GM12878 (cell line): ENCODE measurements around the gene BBS12. TPM values are rescaled to one million over a fixed set of nuclear protein-coding genes. Genes with fewer than 3 reads are reported as not detected.

Experiments used
- ATAC-seq: fragments of 200-7000 bp; cut with Tn5 transposase; 3 replicates; pipeline ENCODE4 v1.9.1; 2020; ENCODE audit warnings: mild to moderate bottlenecking, moderate library complexity
- BruUV-seq: library from RNA; stranded (reverse); fragments of 400-500 nt; replicated peaks from 2 replicates; lab custom pipeline; 2021; lab: Mats Ljungman, UMichigan
- CTCF ChIA-PET: fragments of 300-600 bp; sonication (Branson Sonifier 250); formaldehyde crosslinking; extraction: SDS; loops from one replicate; lab custom pipeline; 2021; ENCODE audit warnings: inconsistent platforms; lab: Yijun Ruan, JAX
- POLR2A ChIA-PET: fragments of 350-600 bp; formaldehyde crosslinking; extraction: SDS; loops from one replicate; lab custom pipeline; 2021; ENCODE audit warnings: inconsistent platforms; lab: Charles Lee
- RAD21 ChIA-PET: fragments of 300-600 bp; sonication (Branson Sonifier 250); formaldehyde crosslinking; loops from one replicate; lab custom pipeline; 2023; ENCODE audit warnings: antibody characterized with exemption; ENCODE audit not compliant: unreplicated experiment; lab: Charles Lee
- SMC1A ChIA-PET: fragments of 300-600 bp; sonication (Branson Sonifier 250); formaldehyde crosslinking; loops from one replicate; lab custom pipeline; 2023; ENCODE audit not compliant: unreplicated experiment, uncharacterized antibody; lab: Charles Lee
- DNase-seq: peaks from one replicate; pipeline ENCODE4 v3.0.0-alpha.2; 2011; ENCODE audit warnings: low read depth, low spot score
- FAIRE-seq: peaks from 3 replicates; lab custom pipeline; 2011; peaks lifted over from hg19 to GRCh38; lab: Jason Lieb, UNC
- H2AFZ ChIP-seq: 2 replicates; pipeline ENCODE4 v1.6.0; 2011; ENCODE audit warnings: low read depth, low read length, control low read depth; ENCODE audit not compliant: control insufficient read depth
- H3K27ac ChIP-seq: 2 replicates; pipeline ENCODE4 v1.5.1; 2011; ENCODE audit warnings: control low read depth; ENCODE audit not compliant: control insufficient read depth, insufficient read depth
- H3K27me3 ChIP-seq, 2 experiments: replicated peaks in 1 of 2; 2 replicates each; pipeline versions ENCODE4 v1.6.0 to v1.6.1; 2011; ENCODE audit warnings: low read length in 1 of 2; ENCODE audit not compliant: control insufficient read depth in 2 of 2, insufficient read depth in 2 of 2
- H3K36me3 ChIP-seq, 2 experiments: 2 replicates each; pipeline ENCODE4 v1.5.1; 2011; ENCODE audit warnings: low read length in 1 of 2; ENCODE audit not compliant: control insufficient read depth in 2 of 2, insufficient read depth in 2 of 2
- H3K4me1 ChIP-seq: 2 replicates; pipeline ENCODE4 v1.6.1; 2011; ENCODE audit warnings: mild to moderate bottlenecking, low read length, moderate library complexity, mixed read lengths; ENCODE audit not compliant: control insufficient read depth, insufficient read depth
- H3K4me2 ChIP-seq: 2 replicates; pipeline ENCODE4 v1.6.0; 2011; ENCODE audit warnings: control low read depth; ENCODE audit not compliant: control insufficient read depth, insufficient read depth
- H3K4me3 ChIP-seq: fragments of 200-600 bp; sonication (generic); 2 replicates; pipeline ENCODE4 v1.5.1; 2016
- H3K79me2 ChIP-seq: 2 replicates; pipeline ENCODE4 v1.6.0; 2011; ENCODE audit warnings: low read length; ENCODE audit not compliant: control insufficient read depth, insufficient read depth
- H3K9ac ChIP-seq: 2 replicates; pipeline ENCODE4 v1.8.0; 2011; ENCODE audit warnings: low read length, control low read depth, mixed read lengths; ENCODE audit not compliant: control insufficient read depth, insufficient read depth
- H3K9me3 ChIP-seq: replicated peaks from 3 replicates; pipeline ENCODE4 v1.5.1; 2011; ENCODE audit warnings: mild to moderate bottlenecking, low read length; ENCODE audit not compliant: control insufficient read depth, insufficient read depth
- H4K20me1 ChIP-seq: 2 replicates; pipeline ENCODE4 v1.6.0; 2011; ENCODE audit not compliant: control insufficient read depth, insufficient read depth
- EED ChIP-seq: sonication (generic); IDR thresholded peaks from 2 replicates; pipeline ENCODE4 v1.6.1; 2016; ENCODE audit warnings: antibody characterized with exemption, low read depth
- GATAD2B ChIP-seq: fragments of 450-650 bp; conservative IDR thresholded peaks from 2 replicates; pipeline ENCODE4 v1.6.1; 2017; ENCODE audit warnings: low read depth, mild to moderate bottlenecking, moderate library complexity
- HDAC2 ChIP-seq: fragments of 200-600 bp; sonication (generic); IDR thresholded peaks from 2 replicates; pipeline ENCODE4 v1.6.1; 2017
- KAT2A ChIP-seq: conservative IDR thresholded peaks from 2 replicates; pipeline ENCODE4 v1.6.1; 2011; ENCODE audit warnings: low read depth, low read length; ENCODE audit not compliant: control insufficient read depth
- NR2C1 ChIP-seq: fragments of 450-650 bp; IDR thresholded peaks from 2 replicates; pipeline ENCODE4 v1.6.1; 2017; ENCODE audit warnings: antibody characterized with exemption, mild to moderate bottlenecking, moderate library complexity
- RAD21 ChIP-seq: IDR thresholded peaks from 2 replicates; pipeline ENCODE4 v1.6.1; 2011; ENCODE audit warnings: mild to moderate bottlenecking, low read depth, low read length, moderate library complexity; ENCODE audit not compliant: insufficient read depth
- RCOR1 ChIP-seq: conservative IDR thresholded peaks from 2 replicates; pipeline ENCODE4 v1.6.1; 2012; ENCODE audit warnings: low read depth, low read length, improper control_type of control experiment
- RELB ChIP-seq: fragments of 450-650 bp; IDR thresholded peaks from 2 replicates; pipeline ENCODE4 v1.6.1; 2017; ENCODE audit warnings: low read depth, mild to moderate bottlenecking, moderate library complexity
- TARDBP ChIP-seq: IDR thresholded peaks from 2 replicates; pipeline ENCODE4 v1.6.1; 2016; ENCODE audit warnings: borderline replicate concordance
- WGBS: methylation state at CpG from one replicate; pipeline ENCODE4 v1.1.6; 2016; ENCODE audit warnings: low lambda C conversion rate; ENCODE audit not compliant: insufficient replicate concordance, insufficient coverage; ENCODE audit errors: missing lambda C conversion rate; 5-methylcytosine and 5-hydroxymethylcytosine counted together
- in situ Hi-C: fragments of 300-500 bp; cut with MboI; formaldehyde crosslinking; loops from 9 replicates; pipeline ENCODE4 v1.14.3; 2018; ENCODE audit warnings: mixed read lengths
- intact Hi-C: fragments of 100-400 bp; cut with micrococcal nuclease; formaldehyde crosslinking; loops from one replicate; pipeline ENCODE4 v1.14.2; 2022; ENCODE audit not compliant: unreplicated experiment
- polyA plus RNA-seq, 11 experiments: library from polyadenylated mRNA; depleted of rRNA in 4 of 11; unstranded in 6 of 11; stranded (reverse) in 5 of 11; fragments of >200 nt; fragmentation: Nextera tagmentation in 4 of 11; fragmentation: Illumina TruSeq in 1 of 11; extraction: Ambion mirVana in 4 of 11; extraction: Trizol in 1 of 11; gene quantifications; 1 replicate in 1 of 11; 2 replicates in 10 of 11; pipeline versions ENCODE4 v1.2.1 to v1.2.3, GENCODE V29; 2011 to 2016; ENCODE audit warnings: inconsistent platforms in 2 of 11, missing spikeins in 2 of 11, low read depth in 1 of 11
- total RNA-seq, 4 experiments: library from RNA; depleted of rRNA in 3 of 4; stranded (reverse); fragments of >200 nt in 3 of 4; fragmentation: Illumina TruSeq in 1 of 4; extraction: Trizol in 1 of 4; gene quantifications; 2 replicates each; pipeline versions ENCODE4 v1.2.1 to v1.2.3, GENCODE V29; 2013 to 2021
- TF ChIP-seq, protein P1 (sequence below): fragments of 450-650 bp; IDR thresholded peaks from 2 replicates; pipeline ENCODE4 v1.6.1; 2017; ENCODE audit warnings: mild to moderate bottlenecking, low read depth, inconsistent platforms; ENCODE audit not compliant: poor library complexity, severe bottlenecking
- TF ChIP-seq, protein P2 (sequence below): IDR thresholded peaks from 2 replicates; pipeline ENCODE4 v1.6.1; 2011; ENCODE audit warnings: borderline replicate concordance, low read depth, mild to moderate bottlenecking, moderate library complexity, mixed read lengths, low read length; ENCODE audit not compliant: insufficient read depth; ENCODE audit errors: extremely low read length

The BBS12 gene
- total and polyA plus RNA-seq, 10 of the 15 experiments (the other 5 are each of a cell fraction or from before 2014, with no cell fraction given), result 0.15 to 0.63 (median 0.42) TPM

DNA sequence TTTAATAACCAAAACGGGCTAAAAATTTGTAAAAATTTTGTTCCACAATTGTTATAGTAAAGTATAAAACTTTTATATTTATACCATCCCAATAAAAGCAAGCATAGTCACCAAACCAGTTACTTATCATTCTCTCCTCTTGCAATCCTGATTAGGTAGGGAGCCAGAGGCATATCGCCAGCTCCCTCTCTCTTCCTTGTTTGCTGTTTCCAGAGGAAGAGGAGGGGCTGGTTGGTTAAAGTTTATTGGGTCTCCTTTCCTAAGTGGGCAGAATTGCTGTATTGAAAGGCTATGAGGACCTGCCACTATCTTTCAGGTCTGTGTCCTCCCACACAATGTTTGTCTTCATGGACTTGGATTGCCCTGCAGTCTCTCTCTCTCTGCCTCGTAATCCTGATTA lies 29.6 kb upstream of the BBS12 start:
- in situ Hi-C loops, result no loop called here
- RAD21 ChIA-PET, result no interaction called here

More for the DNA sequence above, 29.6 kb upstream of the BBS12 start:
- no peak overlapping the region for H3K27ac ChIP-seq
- no TSS peak for BruUV-seq
- H3K79me2 ChIP-seq, result no peaks in the 10 kb centered on the region
- DNase-seq (no peak), FAIRE-seq (no peak), ATAC-seq (no peak)
- ChIA-PET POLR2A (no interaction called here), SMC1A (no interaction called here), CTCF (interaction anchor here (0.9 kb wide), 1 partner anchor 15 kb away, joined by 5 read pairs; no protein-coding TSS in a partner anchor)
- no peaks in the 10 kb centered on the region for H3K36me3 ChIP-seq
- 18% methylated on average over 3 of the region's 3 CpGs for WGBS
- no peak overlapping the region for H2AFZ ChIP-seq
- no peaks in the 10 kb centered on the region; a peak in 1 of 4 replicates for H3K27me3 ChIP-seq
- no peaks in the 10 kb centered on the region for H3K9me3 ChIP-seq
- no peak overlapping the region for H3K4me2 ChIP-seq
- H3K9ac ChIP-seq, result no peak overlapping the region
- H4K20me1 ChIP-seq, result no peaks in the 10 kb centered on the region
- intact Hi-C loops, result no loop called here
- no peak overlapping the region for H3K4me3 ChIP-seq
- TF ChIP-seq KAT2A (no peak), RCOR1 (no peak), GATAD2B (no peak), TARDBP (no peak), RAD21 (no peak), RELB (no peak), HDAC2 (no peak), EED (no peak), NR2C1 (no peak)
- TF ChIP-seq, protein P1, sequence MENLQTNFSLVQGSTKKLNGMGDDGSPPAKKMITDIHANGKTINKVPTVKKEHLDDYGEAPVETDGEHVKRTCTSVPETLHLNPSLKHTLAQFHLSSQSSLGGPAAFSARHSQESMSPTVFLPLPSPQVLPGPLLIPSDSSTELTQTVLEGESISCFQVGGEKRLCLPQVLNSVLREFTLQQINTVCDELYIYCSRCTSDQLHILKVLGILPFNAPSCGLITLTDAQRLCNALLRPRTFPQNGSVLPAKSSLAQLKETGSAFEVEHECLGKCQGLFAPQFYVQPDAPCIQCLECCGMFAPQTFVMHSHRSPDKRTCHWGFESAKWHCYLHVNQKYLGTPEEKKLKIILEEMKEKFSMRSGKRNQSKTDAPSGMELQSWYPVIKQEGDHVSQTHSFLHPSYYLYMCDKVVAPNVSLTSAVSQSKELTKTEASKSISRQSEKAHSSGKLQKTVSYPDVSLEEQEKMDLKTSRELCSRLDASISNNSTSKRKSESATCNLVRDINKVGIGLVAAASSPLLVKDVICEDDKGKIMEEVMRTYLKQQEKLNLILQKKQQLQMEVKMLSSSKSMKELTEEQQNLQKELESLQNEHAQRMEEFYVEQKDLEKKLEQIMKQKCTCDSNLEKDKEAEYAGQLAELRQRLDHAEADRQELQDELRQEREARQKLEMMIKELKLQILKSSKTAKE, result no peak
- TF ChIP-seq, protein P2, sequence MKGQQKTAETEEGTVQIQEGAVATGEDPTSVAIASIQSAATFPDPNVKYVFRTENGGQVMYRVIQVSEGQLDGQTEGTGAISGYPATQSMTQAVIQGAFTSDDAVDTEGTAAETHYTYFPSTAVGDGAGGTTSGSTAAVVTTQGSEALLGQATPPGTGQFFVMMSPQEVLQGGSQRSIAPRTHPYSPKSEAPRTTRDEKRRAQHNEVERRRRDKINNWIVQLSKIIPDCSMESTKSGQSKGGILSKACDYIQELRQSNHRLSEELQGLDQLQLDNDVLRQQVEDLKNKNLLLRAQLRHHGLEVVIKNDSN, result no peak
- H3K4me1 ChIP-seq, result no peaks in the 10 kb centered on the region
